ENCODE measurements around the gene FHAD1. TPM values are rescaled to one million over a fixed set of nuclear protein-coding genes. Genes with fewer than 3 reads are reported as not detected.

FHAD1 gene
- total RNA-seq, 2 donors from 2014 or later, result 0.27 to 6.5 TPM

DNA sequence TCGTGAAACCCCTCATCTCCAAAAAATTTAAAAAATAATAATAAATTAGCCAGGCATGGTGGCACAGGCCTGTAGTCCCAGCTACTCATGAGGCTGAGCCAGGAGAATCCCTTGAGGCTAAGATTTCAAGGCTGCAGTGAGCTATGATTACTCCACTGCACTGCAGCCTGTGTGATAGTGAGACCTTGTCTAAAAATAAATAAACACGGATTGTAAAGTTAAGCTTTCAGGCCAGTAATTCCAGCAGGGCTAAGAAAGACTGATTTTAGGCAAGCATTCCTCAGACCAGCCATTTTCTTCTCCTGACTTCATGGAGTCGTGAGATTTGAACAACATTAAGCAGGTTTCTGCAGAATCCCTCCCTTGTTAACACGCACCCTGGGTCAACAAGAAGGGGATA, 85.5 kb downstream of the FHAD1 start:
- 84% methylated on average over 4 of the region's 4 CpGs for WGBS
- no peak for DNase-seq (ENCODE audit: low spot score)
- H3K4me3 ChIP-seq, result no peak overlapping the region
- no peaks in the 10 kb centered on the region for H3K9me3 ChIP-seq
- no peak for TF ChIP-seq POLR2AphosphoS5 (IDR thresholded peaks at IDR 0.05)
- TF ChIP-seq, protein P1, sequence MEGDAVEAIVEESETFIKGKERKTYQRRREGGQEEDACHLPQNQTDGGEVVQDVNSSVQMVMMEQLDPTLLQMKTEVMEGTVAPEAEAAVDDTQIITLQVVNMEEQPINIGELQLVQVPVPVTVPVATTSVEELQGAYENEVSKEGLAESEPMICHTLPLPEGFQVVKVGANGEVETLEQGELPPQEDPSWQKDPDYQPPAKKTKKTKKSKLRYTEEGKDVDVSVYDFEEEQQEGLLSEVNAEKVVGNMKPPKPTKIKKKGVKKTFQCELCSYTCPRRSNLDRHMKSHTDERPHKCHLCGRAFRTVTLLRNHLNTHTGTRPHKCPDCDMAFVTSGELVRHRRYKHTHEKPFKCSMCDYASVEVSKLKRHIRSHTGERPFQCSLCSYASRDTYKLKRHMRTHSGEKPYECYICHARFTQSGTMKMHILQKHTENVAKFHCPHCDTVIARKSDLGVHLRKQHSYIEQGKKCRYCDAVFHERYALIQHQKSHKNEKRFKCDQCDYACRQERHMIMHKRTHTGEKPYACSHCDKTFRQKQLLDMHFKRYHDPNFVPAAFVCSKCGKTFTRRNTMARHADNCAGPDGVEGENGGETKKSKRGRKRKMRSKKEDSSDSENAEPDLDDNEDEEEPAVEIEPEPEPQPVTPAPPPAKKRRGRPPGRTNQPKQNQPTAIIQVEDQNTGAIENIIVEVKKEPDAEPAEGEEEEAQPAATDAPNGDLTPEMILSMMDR (IDR thresholded peaks at IDR 0.05), result no peak
- TF ChIP-seq POLR2A (IDR thresholded peaks at IDR 0.05), result no peak
- H3K4me1 ChIP-seq (replicated peaks), result no peaks in the 10 kb centered on the region
- intact Hi-C loops (cut with DNase I), result no loop called here
- H3K36me3 ChIP-seq, result no peaks in the 10 kb centered on the region
- no peak overlapping the region for H3K27ac ChIP-seq
- no peaks in the 10 kb centered on the region for H3K27me3 ChIP-seq (replicated peaks; ENCODE audit: insufficient read depth)

DNA sequence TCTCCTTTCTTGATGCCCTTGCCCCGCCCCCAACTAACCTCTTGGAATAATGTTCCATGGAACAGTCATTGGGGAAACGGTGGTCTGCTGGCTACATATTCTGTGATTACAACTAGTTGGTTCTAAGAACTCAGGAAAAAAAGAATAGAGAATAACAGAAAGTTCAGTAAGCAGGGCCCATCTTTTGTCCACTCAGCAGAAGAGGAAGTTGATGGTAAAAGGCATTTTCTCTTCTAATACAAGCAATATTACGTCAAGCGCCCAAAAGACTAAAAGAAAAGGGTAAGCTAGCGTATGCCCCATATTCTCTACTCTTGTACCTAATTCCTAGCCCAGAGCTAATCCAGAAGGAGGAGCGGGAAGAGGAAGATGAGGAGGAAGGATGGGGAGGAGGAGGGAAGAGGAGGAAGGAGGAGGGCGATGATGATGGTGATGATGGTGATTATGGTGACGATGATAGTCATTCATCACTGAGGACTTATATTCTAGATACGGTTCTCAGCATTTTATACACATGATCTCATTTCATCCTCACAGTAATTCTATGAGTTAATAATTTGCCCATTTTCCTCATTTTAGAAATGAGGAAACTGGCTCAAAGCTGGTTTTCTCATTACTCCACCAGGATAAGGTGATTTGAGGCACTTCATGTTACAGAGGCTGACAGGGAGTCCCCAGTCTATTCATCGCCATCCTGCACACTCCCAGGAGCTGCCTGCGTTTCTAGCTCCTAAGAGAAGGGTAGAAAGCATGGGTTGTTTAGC, 86.1 kb downstream of the FHAD1 start:
- TF ChIP-seq, protein P1 (IDR thresholded peaks at IDR 0.05), result no peak
- TF ChIP-seq POLR2A (IDR thresholded peaks at IDR 0.05), result no peak
- TF ChIP-seq POLR2AphosphoS5 (IDR thresholded peaks at IDR 0.05), result no peak

GRCh38 chr1:15334995-15335394, 88.0 kb downstream of the FHAD1 start:
- H3K27me3 ChIP-seq (replicated peaks; ENCODE audit: insufficient read depth), result no peaks in the 10 kb centered on the region
- no peak overlapping the region for H3K27ac ChIP-seq
- DNase-seq (ENCODE audit: low spot score), result no peak
- H3K36me3 ChIP-seq, result no peaks in the 10 kb centered on the region
- TF ChIP-seq, protein P1 (IDR thresholded peaks at IDR 0.05), result no peak
- TF ChIP-seq POLR2A (IDR thresholded peaks at IDR 0.05) (no peak), POLR2AphosphoS5 (IDR thresholded peaks at IDR 0.05) (no peak)
- H3K4me1 ChIP-seq (replicated peaks), result no peaks in the 10 kb centered on the region
- no peak overlapping the region for H3K4me3 ChIP-seq
- WGBS, result 91% methylated on average over 10 of the region's 10 CpGs
- intact Hi-C loops (cut with DNase I), result no loop called here
- H3K9me3 ChIP-seq, result no peaks in the 10 kb centered on the region

More for the DNA sequence above, 86.1 kb downstream of the FHAD1 start:
- intact Hi-C loops (cut with DNase I), result no loop called here
- no peak for DNase-seq (ENCODE audit: low spot score)
- Histone ChIP-seq H3K4me1 (replicated peaks) (no peaks in the 10 kb centered on the region), H3K9me3 (no peaks in the 10 kb centered on the region), H3K4me3 (no peak overlapping the region), H3K27ac (no peak overlapping the region), H3K36me3 (no peaks in the 10 kb centered on the region), H3K27me3 (replicated peaks; ENCODE audit: insufficient read depth) (no peaks in the 10 kb centered on the region)
- WGBS, result 92% methylated on average over 11 of the region's 11 CpGs

- 53% methylated on average over 7 of the region's 7 CpGs for WGBS
- Histone ChIP-seq H3K27ac (peak overlapping the region in 1 of 2 donors; percentile 19), H3K27me3 (replicated peaks; ENCODE audit: insufficient read depth) (no peaks in the 10 kb centered on the region), H3K4me1 (replicated peaks) (peaks cover 4% of the 10 kb centered on the region), H3K36me3 (no peaks in the 10 kb centered on the region), H3K4me3 (no peak overlapping the region), H3K9me3 (no peaks in the 10 kb centered on the region)
- TF ChIP-seq, protein P1 (IDR thresholded peaks at IDR 0.05), result no peak
- TF ChIP-seq POLR2AphosphoS5 (IDR thresholded peaks at IDR 0.05), result no peak
- TF ChIP-seq POLR2A (IDR thresholded peaks at IDR 0.05), result no peak
- intact Hi-C loops (cut with DNase I), result no loop called here
- no peak for DNase-seq (ENCODE audit: low spot score)
Measured at GRCh38 chr1:15336866-15337265, 89.8 kb downstream of the FHAD1 start.

All from prostate gland (tissue), 2 donors.